Liver (tissue), 9 donors: Measurements from ENCODE around the gene DUS1L. TPM values are rescaled to one million over a fixed set of nuclear protein-coding genes. Genes with fewer than 3 reads are reported as not detected.
A peak's percentile ranks its signal among the peaks of the same experiment; 100 is the strongest.

Experiments used
- DNase-seq: peaks from one replicate; pipeline ENCODE4 v3.0.0-alpha.2; 2017; ENCODE audit warnings: low spot score
- H3K27ac ChIP-seq, 2 donors: one replicate each; pipeline ENCODE4 v1.7.0; 2013; ENCODE audit warnings: inconsistent platforms in 2 of 2, low read length in 2 of 2, control low read depth in 1 of 2, low read depth in 1 of 2, mild to moderate bottlenecking in 1 of 2
- H3K27me3 ChIP-seq, 4 donors: one replicate each; pipeline versions ENCODE4 v1.6.1 to v1.7.0; 2013; ENCODE audit warnings: low read length in 3 of 4, inconsistent platforms in 1 of 4, mild to moderate bottlenecking in 1 of 4, moderate library complexity in 1 of 4; ENCODE audit not compliant: control insufficient read depth in 4 of 4, insufficient read depth in 4 of 4
- H3K36me3 ChIP-seq, 4 donors: one replicate each; pipeline versions ENCODE4 v1.6.1 to v1.7.0; 2013; ENCODE audit warnings: low read length in 3 of 4, mild to moderate bottlenecking in 3 of 4, low read depth in 1 of 4, moderate library complexity in 1 of 4; ENCODE audit not compliant: control insufficient read depth in 4 of 4, insufficient read depth in 3 of 4
- H3K4me1 ChIP-seq, 4 donors: one replicate each; pipeline versions ENCODE4 v1.6.1 to v1.7.0; 2013; ENCODE audit warnings: low read length in 3 of 4, mild to moderate bottlenecking in 3 of 4, moderate library complexity in 1 of 4; ENCODE audit not compliant: control insufficient read depth in 4 of 4, insufficient read depth in 4 of 4
- H3K4me3 ChIP-seq, 3 donors: one replicate each; pipeline versions ENCODE4 v1.6.1 to v1.7.0; 2013; ENCODE audit warnings: low read length in 3 of 3, control low read depth in 1 of 3, low read depth in 1 of 3, mild to moderate bottlenecking in 1 of 3
- H3K9ac ChIP-seq, 2 donors: one replicate each; pipeline ENCODE4 v1.7.0; 2013; ENCODE audit warnings: low read length in 2 of 2, mild to moderate bottlenecking in 2 of 2, moderate library complexity in 2 of 2, control low read depth in 1 of 2, low read depth in 1 of 2
- H3K9me3 ChIP-seq, 4 donors: one replicate each; pipeline versions ENCODE4 v1.6.1 to v1.7.0; 2013; ENCODE audit warnings: low read length in 3 of 4; ENCODE audit not compliant: control insufficient read depth in 4 of 4
- ATF3 ChIP-seq: IDR thresholded peaks from 2 replicates; pipeline ENCODE4 v1.6.1; 2016; ENCODE audit warnings: antibody characterized with exemption
- CTCF ChIP-seq: fragments of 150-350 bp; IDR thresholded peaks from 2 replicates; pipeline ENCODE4 v1.5.1; 2017; ENCODE audit warnings: improper control_type of control experiment, low read depth, low read length; ENCODE audit not compliant: missing input control
- EGR1 ChIP-seq, 2 donors: IDR thresholded peaks; 2 replicates each; pipeline ENCODE4 v1.6.1; 2016 to 2018; ENCODE audit warnings: antibody characterized with exemption in 2 of 2, low read depth in 2 of 2
- FOXA1 ChIP-seq: IDR thresholded peaks from 2 replicates; pipeline ENCODE4 v1.6.1; 2016; ENCODE audit warnings: antibody characterized with exemption
- FOXA2 ChIP-seq: IDR thresholded peaks from 2 replicates; pipeline ENCODE4 v1.6.1; 2016; ENCODE audit warnings: antibody characterized with exemption
- GABPA ChIP-seq, 2 donors: IDR thresholded peaks in 1 of 2; conservative IDR thresholded peaks in 1 of 2; 2 replicates each; pipeline ENCODE4 v1.6.1; 2016; ENCODE audit warnings: antibody characterized with exemption in 2 of 2, mild to moderate bottlenecking in 1 of 2, moderate library complexity in 1 of 2
- HNF4A ChIP-seq, 2 donors: conservative IDR thresholded peaks; 2 replicates each; pipeline ENCODE4 v1.6.1; 2016; ENCODE audit warnings: antibody characterized with exemption in 2 of 2, mild to moderate bottlenecking in 2 of 2
- HNF4G ChIP-seq: IDR thresholded peaks from 2 replicates; pipeline ENCODE4 v1.6.1; 2016; ENCODE audit warnings: antibody characterized with exemption
- JUND ChIP-seq, 2 donors: IDR thresholded peaks; 2 replicates each; pipeline ENCODE4 v1.6.1; 2016; ENCODE audit warnings: antibody characterized with exemption in 2 of 2
- MAX ChIP-seq: IDR thresholded peaks from 2 replicates; pipeline ENCODE4 v1.6.1; 2016; ENCODE audit warnings: antibody characterized with exemption
- NR2F2 ChIP-seq: IDR thresholded peaks from 2 replicates; pipeline ENCODE4 v1.6.1; 2016; ENCODE audit warnings: antibody characterized with exemption
- RAD21 ChIP-seq, 2 donors: IDR thresholded peaks; 2 replicates each; pipeline ENCODE4 v1.6.1; 2016; ENCODE audit warnings: antibody characterized with exemption in 2 of 2, mild to moderate bottlenecking in 2 of 2
- RXRA ChIP-seq, 2 donors: IDR thresholded peaks; 2 replicates each; pipeline ENCODE4 v1.6.1; 2017 to 2018; ENCODE audit warnings: antibody characterized with exemption in 2 of 2, mild to moderate bottlenecking in 1 of 2
- SP1 ChIP-seq: IDR thresholded peaks from 2 replicates; pipeline ENCODE4 v1.6.1; 2018; ENCODE audit warnings: antibody characterized with exemption, mild to moderate bottlenecking
- TAF1 ChIP-seq: conservative IDR thresholded peaks from 2 replicates; pipeline ENCODE4 v1.6.1; 2016; ENCODE audit warnings: antibody characterized with exemption, mild to moderate bottlenecking
- YY1 ChIP-seq: IDR thresholded peaks from 2 replicates; pipeline ENCODE4 v1.6.1; 2016; ENCODE audit warnings: antibody characterized with exemption, mild to moderate bottlenecking
- WGBS: extraction: QIAGEN DNeasy Blood & Tissue Kit; methylation state at CpG from one replicate; pipeline ENCODE4 v1.1.7; 2013; 5-methylcytosine and 5-hydroxymethylcytosine counted together
- polyA plus RNA-seq, 2 donors: library from polyadenylated mRNA; stranded (reverse) in 1 of 2; unstranded in 1 of 2; fragments of 200-250 nt in 1 of 2; fragments of >200 nt in 1 of 2; fragmentation: Nextera tagmentation in 1 of 2; extraction: Ambion mirVana in 1 of 2; gene quantifications; one replicate each; pipeline versions ENCODE4 v1.2.1 to v1.2.3, GENCODE V29; 2013 to 2015
- total RNA-seq, 2 donors: library from RNA; depleted of rRNA; stranded (reverse); fragments of >200 nt; gene quantifications; one replicate each; pipeline ENCODE4 v1.2.3, GENCODE V29; 2014
- TF ChIP-seq, protein P1 (sequence below): IDR thresholded peaks from 2 replicates; pipeline ENCODE4 v1.6.1; 2016; ENCODE audit warnings: antibody characterized with exemption
- TF ChIP-seq, protein P2 (sequence below): IDR thresholded peaks from 2 replicates; pipeline ENCODE4 v1.6.1; 2016; ENCODE audit warnings: antibody characterized with exemption, mild to moderate bottlenecking
- donor health status: healthy.
- donor health status: healthy.
- donor health status: healthy.
- donor health status: healthy.
- donor health status: healthy.

The DUS1L gene
- total and polyA plus RNA-seq, 4 donors: 40.6 to 74.7 (median 53.3) TPM

DNA sequence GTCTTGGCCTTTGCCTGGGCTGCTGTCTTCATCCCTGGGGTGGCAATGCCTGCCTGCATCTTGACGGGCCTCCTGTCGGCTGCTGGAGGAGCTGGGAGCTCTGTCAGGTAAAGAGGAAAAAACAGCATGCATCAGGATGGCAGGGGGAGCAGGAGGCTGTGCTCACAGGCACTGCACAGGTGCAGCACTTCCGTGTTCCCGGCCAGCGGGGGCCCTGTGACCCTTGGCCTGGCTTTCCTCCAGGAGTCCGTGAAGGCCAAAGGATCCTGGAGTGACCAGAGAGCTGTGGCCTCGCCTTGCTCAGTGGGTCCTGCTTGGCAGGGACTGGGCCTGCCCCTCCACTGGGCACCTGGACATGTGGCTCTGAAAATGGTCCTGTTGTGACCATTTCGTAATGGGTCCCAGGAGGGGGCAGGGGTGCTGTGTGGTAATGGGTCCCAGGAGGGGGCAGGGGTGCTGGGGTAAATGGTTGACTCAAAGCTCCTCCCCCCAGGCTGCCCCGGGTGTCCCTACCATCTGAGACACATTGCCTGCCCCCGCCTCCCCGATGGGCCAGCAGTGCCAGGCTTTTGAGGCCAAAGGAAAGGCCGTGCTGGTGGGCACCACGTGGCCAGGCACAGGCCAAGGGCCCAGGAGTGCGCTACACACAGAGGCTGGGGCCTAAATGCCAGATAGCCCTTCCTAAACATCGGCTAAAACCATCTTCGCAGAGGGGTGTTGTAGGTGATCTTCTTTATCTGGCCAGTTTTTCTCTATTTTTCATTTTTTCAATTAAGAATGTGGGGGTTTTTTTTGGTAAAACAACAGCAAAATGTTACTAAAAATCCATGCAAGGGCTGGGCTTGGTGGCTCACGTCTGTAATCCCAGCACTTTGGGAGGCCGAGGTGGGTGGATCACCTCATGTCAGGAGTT lies 36.4 kb upstream of the DUS1L start:
- TF ChIP-seq, protein P1, sequence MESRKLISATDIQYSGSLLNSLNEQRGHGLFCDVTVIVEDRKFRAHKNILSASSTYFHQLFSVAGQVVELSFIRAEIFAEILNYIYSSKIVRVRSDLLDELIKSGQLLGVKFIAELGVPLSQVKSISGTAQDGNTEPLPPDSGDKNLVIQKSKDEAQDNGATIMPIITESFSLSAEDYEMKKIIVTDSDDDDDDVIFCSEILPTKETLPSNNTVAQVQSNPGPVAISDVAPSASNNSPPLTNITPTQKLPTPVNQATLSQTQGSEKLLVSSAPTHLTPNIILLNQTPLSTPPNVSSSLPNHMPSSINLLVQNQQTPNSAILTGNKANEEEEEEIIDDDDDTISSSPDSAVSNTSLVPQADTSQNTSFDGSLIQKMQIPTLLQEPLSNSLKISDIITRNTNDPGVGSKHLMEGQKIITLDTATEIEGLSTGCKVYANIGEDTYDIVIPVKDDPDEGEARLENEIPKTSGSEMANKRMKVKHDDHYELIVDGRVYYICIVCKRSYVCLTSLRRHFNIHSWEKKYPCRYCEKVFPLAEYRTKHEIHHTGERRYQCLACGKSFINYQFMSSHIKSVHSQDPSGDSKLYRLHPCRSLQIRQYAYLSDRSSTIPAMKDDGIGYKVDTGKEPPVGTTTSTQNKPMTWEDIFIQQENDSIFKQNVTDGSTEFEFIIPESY: peak; percentile 77
- TF ChIP-seq ATF3 (peak; percentile 59), YY1 (peak; percentile 64), RXRA (IDR thresholded peaks at IDR 0.05) (peak; percentile 92 to 97), NR2F2 (peak; percentile 36), JUND (IDR thresholded peaks at IDR 0.05) (peak in 1 of 2 donors; percentile 82), SP1 (peak; percentile 92), TAF1 (no peak), FOXA1 (peak; percentile 44), FOXA2 (peak; percentile 76), HNF4G (peak; percentile 32), RAD21 (IDR thresholded peaks at IDR 0.05) (peak in 1 of 2 donors; percentile 58), CTCF (no peak), GABPA (IDR thresholded peaks at IDR 0.05 in 1 of 2, conservative IDR thresholded peaks at IDR 0.05 in 1 of 2) (peak in 1 of 2 donors; percentile 59), EGR1 (IDR thresholded peaks at IDR 0.05; ENCODE audit: low read depth in 2 of 2) (peak; percentile 62 to 67), MAX (peak; percentile 88), HNF4A (conservative IDR thresholded peaks at IDR 0.05) (peak; percentile 80 to 84)
- TF ChIP-seq, protein P2, sequence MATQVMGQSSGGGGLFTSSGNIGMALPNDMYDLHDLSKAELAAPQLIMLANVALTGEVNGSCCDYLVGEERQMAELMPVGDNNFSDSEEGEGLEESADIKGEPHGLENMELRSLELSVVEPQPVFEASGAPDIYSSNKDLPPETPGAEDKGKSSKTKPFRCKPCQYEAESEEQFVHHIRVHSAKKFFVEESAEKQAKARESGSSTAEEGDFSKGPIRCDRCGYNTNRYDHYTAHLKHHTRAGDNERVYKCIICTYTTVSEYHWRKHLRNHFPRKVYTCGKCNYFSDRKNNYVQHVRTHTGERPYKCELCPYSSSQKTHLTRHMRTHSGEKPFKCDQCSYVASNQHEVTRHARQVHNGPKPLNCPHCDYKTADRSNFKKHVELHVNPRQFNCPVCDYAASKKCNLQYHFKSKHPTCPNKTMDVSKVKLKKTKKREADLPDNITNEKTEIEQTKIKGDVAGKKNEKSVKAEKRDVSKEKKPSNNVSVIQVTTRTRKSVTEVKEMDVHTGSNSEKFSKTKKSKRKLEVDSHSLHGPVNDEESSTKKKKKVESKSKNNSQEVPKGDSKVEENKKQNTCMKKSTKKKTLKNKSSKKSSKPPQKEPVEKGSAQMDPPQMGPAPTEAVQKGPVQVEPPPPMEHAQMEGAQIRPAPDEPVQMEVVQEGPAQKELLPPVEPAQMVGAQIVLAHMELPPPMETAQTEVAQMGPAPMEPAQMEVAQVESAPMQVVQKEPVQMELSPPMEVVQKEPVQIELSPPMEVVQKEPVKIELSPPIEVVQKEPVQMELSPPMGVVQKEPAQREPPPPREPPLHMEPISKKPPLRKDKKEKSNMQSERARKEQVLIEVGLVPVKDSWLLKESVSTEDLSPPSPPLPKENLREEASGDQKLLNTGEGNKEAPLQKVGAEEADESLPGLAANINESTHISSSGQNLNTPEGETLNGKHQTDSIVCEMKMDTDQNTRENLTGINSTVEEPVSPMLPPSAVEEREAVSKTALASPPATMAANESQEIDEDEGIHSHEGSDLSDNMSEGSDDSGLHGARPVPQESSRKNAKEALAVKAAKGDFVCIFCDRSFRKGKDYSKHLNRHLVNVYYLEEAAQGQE: peak; percentile 67
- Histone ChIP-seq H3K27me3 (no peaks in the 10 kb centered on the region), H3K4me3 (peak overlapping the region in 1 of 3 donors; percentile 2), H3K9me3 (no peaks in the 10 kb centered on the region), H3K36me3 (no peaks in the 10 kb centered on the region), H3K4me1 (peaks cover 37 to 84% (median 59%) of the 10 kb centered on the region in 4 donors), H3K9ac (peak overlapping the region; percentile 3 to 55), H3K27ac (peak overlapping the region; percentile 96 to 98)
- 30% methylated on average over 18 of the region's 18 CpGs for WGBS
- peak; percentile 57 for DNase-seq
